RWPE2 (cell line): Measurements from ENCODE around the gene GTF2IRD1.

Experiments
- ATAC-seq: fragments of 200-7000 bp; cut with Tn5 transposase; 3 replicates; pipeline ENCODE4 v1.9.1; 2021; ENCODE audit warnings: low read depth
- DNase-seq: peaks from one replicate; pipeline ENCODE4 v3.0.0-alpha.2; 2020; ENCODE audit warnings: low spot score
- H3K27ac ChIP-seq: fragments of 450-650 bp; 2 replicates; pipeline ENCODE4 v1.5.1; 2017; ENCODE audit warnings: mild to moderate bottlenecking; ENCODE audit not compliant: poor library complexity, severe bottlenecking
- H3K27me3 ChIP-seq: fragments of 250-450 bp; sonication (Bioruptor Pico); 2 replicates; pipeline ENCODE4 v1.5.1; 2021; ENCODE audit warnings: mild to moderate bottlenecking, moderate library complexity; ENCODE audit not compliant: insufficient read depth, poor library complexity, severe bottlenecking
- H3K36me3 ChIP-seq: fragments of 250-450 bp; sonication (Bioruptor Pico); 2 replicates; pipeline ENCODE4 v1.5.1; 2020; ENCODE audit warnings: low read depth, mild to moderate bottlenecking, moderate library complexity
- H3K4me1 ChIP-seq: fragments of 250-450 bp; sonication (Bioruptor Pico); 2 replicates; pipeline ENCODE4 v1.5.1; 2021; ENCODE audit warnings: mild to moderate bottlenecking, moderate library complexity; ENCODE audit not compliant: insufficient read depth, poor library complexity, severe bottlenecking
- H3K4me3 ChIP-seq: fragments of 250-450 bp; sonication (Bioruptor Pico); 2 replicates; pipeline ENCODE4 v1.5.1; 2021; ENCODE audit warnings: mild to moderate bottlenecking, moderate library complexity; ENCODE audit not compliant: severe bottlenecking
- H3K9me3 ChIP-seq: fragments of 250-450 bp; sonication (Bioruptor Pico); 2 replicates; pipeline ENCODE4 v1.5.1; 2021; ENCODE audit warnings: mild to moderate bottlenecking, moderate library complexity; ENCODE audit not compliant: severe bottlenecking
- TF ChIP-seq, protein P1 (sequence below): fragments of 450-650 bp; IDR thresholded peaks from one replicate; pipeline ENCODE4 v1.5.1; 2017; ENCODE audit warnings: mild to moderate bottlenecking, moderate library complexity; ENCODE audit not compliant: poor library complexity, severe bottlenecking

GTF2IRD1 gene

DNA sequence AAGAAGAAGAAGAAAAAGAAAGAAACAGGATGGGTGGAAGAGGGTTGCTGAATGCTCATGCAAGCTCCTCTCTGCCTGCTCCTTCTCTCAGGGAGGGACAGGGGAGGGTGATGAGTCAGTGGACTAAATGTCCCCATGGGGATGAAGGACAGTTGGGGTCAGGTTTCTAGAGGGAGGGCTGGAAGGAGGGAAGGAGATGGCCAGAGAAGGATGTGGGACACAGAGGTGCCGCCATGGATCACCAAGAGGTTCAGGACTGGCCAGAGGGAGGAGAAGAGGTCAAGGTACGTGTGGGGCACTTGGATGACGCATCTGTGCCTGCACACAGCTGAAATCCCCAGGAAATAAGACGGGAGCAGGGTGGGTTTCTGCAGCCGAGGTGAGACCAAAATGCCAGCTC lies 115.0 kb downstream of the GTF2IRD1 start:
- no peak for DNase-seq
- H3K27ac ChIP-seq: no peak overlapping the region

DNA sequence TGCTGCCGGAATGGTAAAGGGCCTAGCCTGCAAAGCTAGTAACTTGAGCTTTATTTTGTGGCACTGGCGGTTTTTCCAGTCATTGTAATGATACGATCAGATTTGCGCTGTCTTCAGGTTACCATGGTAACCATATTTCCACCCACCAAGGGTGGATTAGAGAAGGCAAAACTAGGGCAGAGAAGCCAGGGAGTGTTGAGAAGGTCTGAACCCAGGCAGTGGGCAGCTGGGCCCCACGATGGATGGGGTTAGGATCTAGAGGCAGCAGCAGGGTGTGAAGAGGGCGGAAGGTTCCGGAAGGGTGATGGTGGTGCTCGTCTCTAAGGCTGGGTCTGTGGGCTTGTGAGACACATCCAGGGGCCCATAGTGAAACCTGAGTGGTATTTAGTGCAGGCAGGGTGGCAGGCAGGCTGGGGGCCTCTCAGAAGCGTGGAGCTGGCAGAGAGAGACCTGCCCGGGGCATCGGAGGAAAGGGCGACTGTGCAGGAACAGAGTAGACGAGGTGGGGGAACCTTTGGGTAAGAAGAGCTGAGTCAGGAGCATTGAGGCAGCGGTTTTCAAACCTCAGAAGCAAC lies 115.9 kb downstream of the GTF2IRD1 start:
- DNase-seq (no peak), ATAC-seq (no peak)
- H3K27me3 ChIP-seq: no peaks in the 10 kb centered on the region
- TF ChIP-seq, protein P1, sequence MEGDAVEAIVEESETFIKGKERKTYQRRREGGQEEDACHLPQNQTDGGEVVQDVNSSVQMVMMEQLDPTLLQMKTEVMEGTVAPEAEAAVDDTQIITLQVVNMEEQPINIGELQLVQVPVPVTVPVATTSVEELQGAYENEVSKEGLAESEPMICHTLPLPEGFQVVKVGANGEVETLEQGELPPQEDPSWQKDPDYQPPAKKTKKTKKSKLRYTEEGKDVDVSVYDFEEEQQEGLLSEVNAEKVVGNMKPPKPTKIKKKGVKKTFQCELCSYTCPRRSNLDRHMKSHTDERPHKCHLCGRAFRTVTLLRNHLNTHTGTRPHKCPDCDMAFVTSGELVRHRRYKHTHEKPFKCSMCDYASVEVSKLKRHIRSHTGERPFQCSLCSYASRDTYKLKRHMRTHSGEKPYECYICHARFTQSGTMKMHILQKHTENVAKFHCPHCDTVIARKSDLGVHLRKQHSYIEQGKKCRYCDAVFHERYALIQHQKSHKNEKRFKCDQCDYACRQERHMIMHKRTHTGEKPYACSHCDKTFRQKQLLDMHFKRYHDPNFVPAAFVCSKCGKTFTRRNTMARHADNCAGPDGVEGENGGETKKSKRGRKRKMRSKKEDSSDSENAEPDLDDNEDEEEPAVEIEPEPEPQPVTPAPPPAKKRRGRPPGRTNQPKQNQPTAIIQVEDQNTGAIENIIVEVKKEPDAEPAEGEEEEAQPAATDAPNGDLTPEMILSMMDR: no peak
- H3K36me3 ChIP-seq: peaks cover 11% of the 10 kb centered on the region
- no peak overlapping the region for H3K27ac ChIP-seq
- no peaks in the 10 kb centered on the region for H3K9me3 ChIP-seq
- no peak overlapping the region for H3K4me3 ChIP-seq
- no peaks in the 10 kb centered on the region for H3K4me1 ChIP-seq

More for the DNA sequence above, 115.0 kb downstream of the GTF2IRD1 start:
- TF ChIP-seq, protein P1: no peak
- Histone ChIP-seq H3K36me3 (peaks cover 13% of the 10 kb centered on the region), H3K9me3 (no peaks in the 10 kb centered on the region), H3K27me3 (no peaks in the 10 kb centered on the region), H3K4me1 (no peaks in the 10 kb centered on the region), H3K4me3 (no peak overlapping the region)
- no peak; the same call in 2 of the 3 replicates for ATAC-seq

DNA sequence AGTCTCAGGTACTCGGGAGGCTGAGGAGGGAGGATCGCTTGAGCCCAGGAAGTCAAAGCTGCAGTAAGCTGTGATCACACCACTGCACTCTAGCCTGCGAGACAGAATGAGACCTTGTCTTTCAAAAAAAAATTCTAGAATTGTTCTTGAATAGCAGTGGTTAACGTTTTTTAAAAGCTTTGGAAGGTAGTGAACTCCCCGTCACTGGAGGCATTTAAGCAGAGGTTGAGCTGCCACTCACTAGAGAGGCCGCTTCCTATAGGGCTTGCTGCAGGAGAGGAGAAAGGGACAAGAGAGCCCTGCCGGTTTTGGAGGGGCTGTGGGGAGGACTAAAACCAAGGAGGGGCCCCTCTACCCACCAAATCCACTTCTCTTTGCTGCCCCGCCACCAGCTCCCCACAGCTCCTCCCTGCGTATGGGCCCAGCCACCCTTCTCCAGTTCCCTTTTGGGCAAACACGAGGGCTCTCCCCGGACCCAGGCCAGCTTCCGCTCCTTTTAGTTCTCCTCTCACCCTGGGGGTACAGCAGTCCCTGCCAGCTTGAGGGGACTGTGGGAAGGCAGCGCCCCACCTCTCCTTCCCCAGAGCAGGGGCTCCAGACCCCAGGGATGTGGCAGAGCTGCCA lies 116.9 kb downstream of the GTF2IRD1 start:
- no peak overlapping the region for H3K4me3 ChIP-seq
- TF ChIP-seq, protein P1: no peak
- DNase-seq (no peak), ATAC-seq (no peak)
- no peaks in the 10 kb centered on the region for H3K9me3 ChIP-seq
- no peak overlapping the region for H3K27ac ChIP-seq
- peaks cover 9% of the 10 kb centered on the region for H3K4me1 ChIP-seq
- H3K36me3 ChIP-seq: peaks cover 10% of the 10 kb centered on the region
- no peaks in the 10 kb centered on the region for H3K27me3 ChIP-seq

DNA sequence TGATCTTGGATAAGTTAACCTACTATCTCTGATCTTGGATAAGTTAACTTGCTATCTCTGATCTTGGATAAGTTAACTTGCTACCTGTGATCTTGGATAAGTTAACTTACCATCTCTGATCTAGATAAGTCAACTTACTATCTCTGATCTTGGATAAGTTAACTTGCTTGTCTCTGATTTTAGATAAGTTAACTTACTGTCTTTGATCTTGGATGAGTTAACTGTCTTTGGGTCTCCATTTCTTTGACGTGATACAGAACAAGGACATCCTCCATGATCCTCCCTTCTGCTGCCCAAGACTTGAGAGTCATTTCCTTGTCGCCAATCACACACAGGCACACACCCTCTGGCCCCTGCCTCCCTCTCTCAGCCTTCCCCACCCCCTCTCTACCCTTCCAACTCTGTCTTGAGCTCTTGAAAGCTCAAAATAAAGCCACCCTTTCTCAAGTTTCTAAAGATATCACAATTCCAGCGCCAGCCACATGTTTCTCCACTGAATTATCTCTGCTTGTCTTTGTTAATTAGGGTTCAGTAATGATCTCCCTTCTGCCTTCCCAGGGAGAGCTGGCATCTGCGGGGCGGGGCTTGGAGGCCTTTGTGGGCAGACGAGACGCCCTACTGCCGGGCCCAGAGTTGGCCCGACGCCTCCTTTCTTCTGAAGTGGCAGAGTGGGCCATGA lies 118.7 kb downstream of the GTF2IRD1 start:
- ATAC-seq (no peak), DNase-seq (no peak)
- TF ChIP-seq, protein P1: no peak
- no peaks in the 10 kb centered on the region for H3K9me3 ChIP-seq
- no peaks in the 10 kb centered on the region; the same call in 1 of the 2 replicates for H3K36me3 ChIP-seq
- peaks cover 9% of the 10 kb centered on the region for H3K4me1 ChIP-seq
- H3K27ac ChIP-seq: no peak overlapping the region
- no peaks in the 10 kb centered on the region for H3K27me3 ChIP-seq
- no peak overlapping the region for H3K4me3 ChIP-seq
